Measurements from ENCODE around the gene TM4SF5.

The TM4SF5 gene

GRCh38 chr17:4747847-4748246 lies 23.8 kb upstream of the TM4SF5 start:
- peak; percentile 47 for DNase-seq (ENCODE audit: low spot score)

DNA sequence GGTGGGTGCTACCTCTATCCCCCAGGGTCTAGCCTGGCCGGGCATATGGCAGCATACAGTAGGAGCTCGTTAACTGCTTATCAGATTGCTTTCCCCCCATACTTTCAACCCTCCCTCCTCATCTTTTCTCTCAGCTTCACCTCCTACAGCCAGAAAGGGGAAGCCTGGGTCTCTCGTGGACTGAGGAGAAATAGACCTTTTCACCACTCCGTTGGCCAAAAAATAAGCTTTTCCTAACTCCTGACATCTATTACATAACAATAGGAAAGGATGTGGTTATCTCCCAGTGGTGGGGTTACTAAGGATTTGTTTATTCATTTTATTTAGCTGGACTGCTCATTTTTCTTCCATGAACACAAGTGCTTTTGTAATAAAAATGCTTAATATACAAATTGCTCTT lies 23.0 kb upstream of the TM4SF5 start:
- DNase-seq (ENCODE audit: low spot score), result no peak

DNA sequence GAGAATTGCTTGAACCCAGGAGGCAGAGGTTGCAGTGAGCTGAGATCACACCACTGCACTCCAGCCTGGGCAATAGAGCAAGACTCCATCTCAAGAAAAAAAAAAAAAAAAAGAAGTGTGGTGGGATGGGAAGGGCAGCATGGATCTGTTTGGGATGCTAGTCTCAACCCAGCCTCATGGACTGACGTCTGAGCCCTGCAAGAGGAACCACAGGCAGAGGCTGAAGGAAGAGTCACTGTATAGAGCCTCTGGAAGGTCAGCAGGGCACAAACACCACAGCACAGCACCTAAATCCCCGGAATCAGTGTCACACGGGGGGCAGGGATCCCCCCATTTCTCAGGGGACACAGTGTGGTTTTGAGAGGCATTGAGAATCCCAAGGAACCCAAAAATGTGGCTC lies 21.1 kb upstream of the TM4SF5 start:
- DNase-seq (ENCODE audit: low spot score), result no peak

- DNase-seq (ENCODE audit: low spot score), result no peak
Measured at GRCh38 chr17:4751932-4752331, 19.8 kb upstream of the TM4SF5 start.

DNA sequence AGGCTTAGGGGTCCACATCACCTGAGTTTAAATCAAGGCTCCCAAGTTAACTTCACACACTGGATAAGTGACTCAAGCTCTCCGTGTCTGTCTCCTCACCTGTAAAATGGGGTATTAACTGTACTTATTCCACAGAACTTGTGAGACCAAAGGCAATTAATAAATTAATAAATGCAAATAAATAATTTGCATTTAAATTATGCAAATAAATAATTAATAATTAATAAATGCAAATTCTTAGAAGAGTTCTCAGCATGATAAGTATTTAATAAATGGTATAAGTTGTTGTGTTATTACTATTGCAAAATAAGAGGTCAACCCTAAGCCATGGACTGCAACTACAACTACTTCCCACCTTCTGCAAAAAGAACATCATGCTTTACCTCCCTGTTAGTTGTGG lies 18.3 kb upstream of the TM4SF5 start:
- DNase-seq (ENCODE audit: low spot score), result no peak

DNA sequence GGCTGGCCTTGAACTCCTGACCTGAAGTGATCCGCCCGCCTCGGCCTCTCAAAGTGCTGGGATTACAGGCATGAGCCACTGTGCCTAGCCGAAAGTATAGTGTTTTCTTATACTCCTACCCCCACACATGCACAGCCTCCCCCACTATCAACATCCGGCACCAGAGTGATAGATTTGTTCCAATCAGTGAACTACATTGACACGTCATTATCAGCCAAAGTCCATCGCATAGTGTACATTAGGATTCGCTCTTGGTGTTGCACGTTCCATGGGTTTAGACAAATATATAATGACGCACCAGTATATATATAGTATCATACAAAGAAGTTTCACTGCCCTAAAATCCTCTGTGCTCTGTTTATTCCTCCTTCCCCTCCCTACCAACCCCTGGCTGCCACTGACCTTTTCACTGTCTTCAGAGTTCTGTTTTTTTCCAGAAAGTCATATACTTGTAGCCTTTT lies 11.9 kb upstream of the TM4SF5 start:
- DNase-seq (ENCODE audit: low spot score), result no peak

- no peak for DNase-seq (ENCODE audit: low spot score)
Measured at GRCh38 chr17:4764595-4764994, 7.1 kb upstream of the TM4SF5 start.

DNA sequence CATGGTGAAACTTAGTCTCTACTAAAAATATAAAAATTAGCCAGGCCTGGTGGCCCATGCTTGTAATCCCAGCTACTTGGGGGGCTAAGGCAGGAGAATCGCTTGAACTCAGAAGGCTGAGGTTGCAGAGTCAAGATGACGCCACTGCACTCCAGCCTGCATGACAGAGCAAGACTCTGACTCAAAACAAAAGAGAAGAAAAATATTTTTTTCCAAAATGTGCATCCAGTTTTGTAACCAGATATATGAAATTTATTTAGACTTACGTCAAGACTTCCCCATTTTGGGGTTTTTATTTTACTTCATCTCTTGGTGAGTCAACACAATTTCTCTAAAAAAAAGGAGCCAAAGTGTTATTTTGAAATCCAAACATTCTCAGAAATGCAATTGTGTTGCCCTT lies 5.5 kb upstream of the TM4SF5 start:
- no peak for DNase-seq (ENCODE audit: low spot score)

DNA sequence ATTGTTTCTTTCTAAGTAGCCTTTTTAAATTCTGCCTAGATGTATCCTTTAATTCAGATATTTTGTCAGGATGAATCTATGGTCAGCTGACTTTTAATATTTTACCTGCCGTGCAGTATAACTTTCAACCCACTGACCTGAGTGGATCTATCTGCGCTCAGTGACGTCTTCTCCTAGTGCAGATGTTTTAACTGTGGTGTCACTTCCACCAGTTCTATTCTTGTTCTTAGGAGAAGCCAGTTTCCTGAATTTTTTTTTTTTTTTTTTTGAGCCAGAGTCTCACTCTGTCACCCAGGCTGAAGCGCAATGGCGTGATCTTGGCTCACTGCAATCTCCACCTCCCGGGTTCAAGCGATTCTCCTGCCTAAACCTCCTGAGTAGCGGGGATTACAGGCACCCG lies 5.0 kb upstream of the TM4SF5 start:
- no peak for DNase-seq (ENCODE audit: low spot score)

DNA sequence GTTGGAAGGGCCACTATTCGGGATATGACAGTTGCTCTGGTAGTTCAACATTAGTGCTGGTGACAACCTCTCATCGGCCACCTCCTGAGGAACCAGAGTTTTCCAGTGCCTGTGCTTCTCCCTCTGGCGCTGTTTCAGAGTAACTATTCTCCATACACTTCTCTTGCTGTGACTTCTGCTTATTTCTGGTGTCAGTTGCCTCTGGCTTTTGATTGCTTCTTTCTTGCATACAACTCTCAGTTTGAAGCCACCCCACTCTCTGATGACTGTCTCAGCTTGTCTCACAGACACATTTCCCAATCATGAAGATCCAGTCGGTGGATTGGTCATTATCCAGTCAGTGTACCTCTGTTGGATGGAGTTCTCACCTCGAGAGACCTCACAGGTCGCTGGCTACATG lies 3.4 kb upstream of the TM4SF5 start:
- DNase-seq (ENCODE audit: low spot score), result no peak

DNA sequence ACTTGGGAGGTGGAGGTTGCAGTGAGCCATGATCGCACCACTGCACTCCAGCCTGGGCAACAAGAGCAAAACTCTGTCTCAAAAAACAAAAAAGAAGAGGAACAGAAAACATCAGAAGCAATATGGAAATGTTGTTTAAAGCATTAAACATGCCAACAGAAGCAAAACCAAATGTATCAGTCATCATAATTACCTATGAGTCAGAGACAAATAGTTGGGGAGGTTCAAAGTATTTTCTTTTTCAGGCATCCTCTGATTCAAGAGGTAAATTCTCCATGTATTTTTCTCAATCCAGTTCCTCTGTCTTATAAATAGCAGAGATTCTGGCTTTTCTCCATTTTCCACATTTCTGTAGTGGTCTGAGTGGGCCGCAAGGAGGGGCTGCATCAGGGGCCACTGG lies 2.1 kb upstream of the TM4SF5 start:
- no peak for DNase-seq (ENCODE audit: low spot score)

DNA sequence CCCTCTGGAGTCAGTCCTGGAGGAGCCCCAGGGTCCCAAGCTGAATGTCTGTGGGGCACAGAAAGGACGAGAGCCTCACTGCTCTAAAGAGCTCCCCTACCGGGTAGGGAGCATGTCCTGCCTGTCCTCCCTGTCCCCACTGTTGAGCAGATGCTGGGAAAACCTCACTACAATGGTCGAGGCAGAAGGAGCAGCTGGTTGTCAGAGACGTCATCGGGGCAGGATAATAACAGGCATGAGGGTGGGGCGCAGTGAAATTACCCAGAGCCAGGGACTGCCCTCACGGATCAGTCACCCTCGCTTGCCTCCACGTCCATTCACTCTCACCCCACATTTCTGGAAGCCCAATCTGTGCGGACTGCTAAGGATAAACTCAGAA lies 538 bp downstream of the TM4SF5 start:
- DNase-seq (ENCODE audit: low spot score), result no peak

DNA sequence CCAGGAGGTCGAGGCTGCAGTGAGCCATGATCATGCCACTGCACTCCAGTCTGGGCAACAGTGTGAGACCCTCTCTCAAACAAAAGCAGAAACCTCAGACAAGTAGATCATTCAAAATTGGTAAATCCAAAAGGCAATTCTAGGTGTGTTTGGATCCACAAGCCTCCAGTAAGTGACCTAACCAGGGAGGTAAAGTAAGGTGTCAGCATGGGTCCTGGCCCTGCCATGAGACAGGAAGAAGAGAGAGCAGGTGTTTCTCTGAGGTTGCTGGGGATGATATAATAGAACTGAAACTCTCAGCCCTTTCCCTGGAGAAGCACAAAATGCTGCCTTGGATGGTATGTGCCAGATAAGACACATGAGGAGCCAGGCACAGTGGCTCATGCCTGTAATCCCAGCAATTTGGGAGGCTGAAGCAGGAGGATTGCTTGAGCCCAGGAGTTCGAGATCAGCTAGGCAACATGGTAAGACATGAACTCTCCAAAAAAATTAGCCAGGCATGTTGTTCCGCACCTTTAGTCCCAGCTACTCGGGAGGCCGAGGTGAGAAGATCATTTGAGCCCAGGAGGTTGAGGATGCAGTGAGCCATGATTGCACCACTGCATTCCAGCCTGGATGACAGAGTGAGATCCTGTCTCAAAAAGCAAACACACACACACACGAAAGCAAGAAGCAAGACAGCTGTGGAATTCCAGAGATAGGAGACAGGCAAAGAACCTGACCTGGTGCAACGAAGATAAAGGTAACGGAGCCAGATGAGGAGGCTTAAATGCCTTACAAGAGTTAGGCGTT lies 6.5 kb downstream of the TM4SF5 start:
- no peak for DNase-seq (ENCODE audit: low spot score)

- DNase-seq (ENCODE audit: low spot score), result no peak
Measured at GRCh38 chr17:4780325-4780955, 8.8 kb downstream of the TM4SF5 start.

DNA sequence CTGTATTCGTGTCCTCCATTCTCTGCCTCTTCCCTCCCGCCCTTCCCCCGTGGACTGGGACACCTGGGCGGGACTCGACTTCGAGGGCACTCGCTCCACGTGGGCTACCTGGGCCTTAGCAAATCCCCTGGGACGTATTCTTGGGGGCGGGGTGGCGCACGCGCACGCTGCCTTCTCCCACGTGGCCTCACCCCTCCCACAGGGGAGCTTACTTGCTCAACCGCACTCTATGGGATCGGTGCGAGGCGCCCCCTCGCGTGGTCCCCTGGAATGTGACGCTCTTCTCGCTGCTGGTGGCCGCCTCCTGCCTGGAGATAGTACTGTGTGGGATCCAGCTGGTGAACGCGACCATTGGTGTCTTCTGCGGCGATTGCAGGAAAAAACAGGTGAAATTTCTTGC lies 11.0 kb downstream of the TM4SF5 start:
- DNase-seq (ENCODE audit: low spot score), result no peak

DNA sequence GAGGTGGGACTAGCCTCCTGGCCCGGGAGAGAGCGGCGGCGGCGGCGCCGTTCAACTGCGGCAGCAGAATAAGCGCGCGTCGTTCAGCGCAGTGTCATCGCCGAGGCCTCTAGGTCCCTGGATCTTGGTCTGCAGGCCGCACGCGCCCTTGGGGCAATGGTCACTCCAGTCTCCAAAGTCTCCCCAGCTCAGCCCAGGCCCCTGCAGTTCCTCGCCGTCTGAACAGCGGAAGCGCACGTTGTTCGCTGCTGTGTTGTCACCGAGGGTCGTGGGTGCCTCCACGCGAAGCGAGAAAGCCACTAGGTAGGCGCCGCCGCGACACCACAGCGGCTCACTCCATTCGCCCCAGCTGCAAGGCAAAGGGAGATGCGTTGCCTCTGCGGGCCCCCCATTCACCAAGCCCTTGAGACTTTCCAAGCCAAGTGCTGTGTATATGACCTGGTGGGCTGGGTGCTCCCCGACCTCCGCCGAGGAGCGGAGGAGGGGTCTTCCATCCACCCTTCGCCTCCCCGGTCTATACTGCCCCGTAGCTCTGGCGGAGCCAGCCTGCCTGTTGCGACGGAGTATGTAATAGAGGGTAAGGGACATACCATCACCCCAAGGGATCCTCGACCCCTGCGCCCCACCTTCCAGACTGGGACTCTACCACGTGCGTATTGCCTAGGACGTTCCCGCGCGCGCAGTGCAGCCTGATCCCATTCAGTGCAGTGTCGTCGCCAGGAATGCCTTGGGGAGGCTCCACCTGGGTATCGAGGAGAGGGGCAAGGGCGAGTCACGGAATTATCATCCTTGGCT lies 13.8 kb downstream of the TM4SF5 start:
- no peak for DNase-seq (ENCODE audit: low spot score)

DNA sequence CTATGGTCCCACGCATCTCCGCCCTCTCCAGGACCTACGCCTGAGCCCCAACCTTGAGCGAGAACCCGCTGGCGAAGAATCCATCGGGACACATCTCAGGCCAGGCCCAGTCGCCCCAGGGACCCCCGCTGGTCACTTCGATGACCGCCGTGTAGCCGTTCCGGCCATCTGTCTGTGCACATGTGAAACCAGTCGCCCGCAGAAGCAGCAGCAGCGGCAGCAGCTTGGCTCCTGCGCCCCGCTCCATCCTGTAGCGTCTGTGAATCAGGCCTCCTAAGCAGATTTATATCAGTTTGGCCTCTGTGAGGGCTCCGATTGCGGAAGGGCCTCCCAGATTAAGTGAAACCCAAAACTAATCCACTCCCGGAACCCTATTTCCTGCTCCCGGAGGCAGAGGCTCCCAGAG lies 14.4 kb downstream of the TM4SF5 start, which contains the start of gene VMO1:
Gene VMO1 (minus strand): TSS at position 259 of the 406 bp plus-strand sequence. CDS start 12 bp downstream, at position 247.
- DNase-seq (ENCODE audit: low spot score), result no peak

DNA sequence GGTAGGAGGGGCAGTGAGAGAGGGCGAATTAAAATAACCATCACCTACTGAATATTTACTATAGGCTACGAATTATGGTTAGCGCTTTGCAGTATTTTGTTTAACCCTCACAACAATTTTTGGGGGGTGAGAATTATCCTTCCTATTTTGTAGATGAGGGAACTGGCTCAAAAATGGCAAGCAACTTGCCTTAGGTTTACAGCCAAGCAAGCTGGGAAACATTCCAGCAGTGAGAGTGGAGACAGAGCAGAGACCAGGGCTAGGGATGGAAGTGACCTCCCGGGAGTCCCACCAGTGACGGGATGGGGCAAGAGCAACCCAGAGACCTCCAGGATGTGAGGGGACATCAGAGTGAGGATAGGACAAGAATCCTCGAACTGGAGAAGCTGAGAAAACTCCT lies 14.8 kb downstream of the TM4SF5 start:
- DNase-seq (ENCODE audit: low spot score), result no peak

- no peak for DNase-seq (ENCODE audit: low spot score)
Measured at GRCh38 chr17:4788159-4788806, 16.6 kb downstream of the TM4SF5 start.

GRCh38 chr17:4788807-4789700 lies 17.4 kb downstream of the TM4SF5 start, which contains the start of gene GLTPD2:
TSS of gene GLTPD2 (plus strand) at chr17:4788964. CDS start at chr17:4789012, 48 bp downstream.
- no peak for DNase-seq (ENCODE audit: low spot score)

- DNase-seq (ENCODE audit: low spot score), result no peak
Measured at GRCh38 chr17:4789701-4789950, 17.9 kb downstream of the TM4SF5 start.

All from CD4-positive, alpha-beta T cell treated with Interleukin-2 at 100 ng/mL for 4 hours (primary cell).